Sigmoid colon (tissue), 7 donors: Measurements from ENCODE around the gene ANKLE2. TPM values are rescaled to one million over a fixed set of nuclear protein-coding genes. Genes with fewer than 3 reads are reported as not detected.

Experiments
- DNase-seq: peaks from one replicate; pipeline ENCODE4 v3.0.0-alpha.2; 2019
- H3K27ac ChIP-seq, 4 donors: fragments of 200-600 bp; sonication (generic); one replicate each; pipeline ENCODE4 v1.5.1; 2016 to 2019; ENCODE audit warnings: mild to moderate bottlenecking in 1 of 4
- H3K27me3 ChIP-seq, 3 donors: fragments of 200-600 bp; sonication (generic); one replicate each; pipeline ENCODE4 v1.5.1; 2019; ENCODE audit warnings: mild to moderate bottlenecking in 1 of 3
- H3K36me3 ChIP-seq, 4 donors: fragments of 200-600 bp; sonication (generic); one replicate each; pipeline ENCODE4 v1.5.1; 2016 to 2019
- H3K4me1 ChIP-seq, 4 donors: fragments of 200-600 bp; sonication (generic); one replicate each; pipeline ENCODE4 v1.5.1; 2017 to 2019
- H3K4me3 ChIP-seq, 4 donors: fragments of 200-600 bp; sonication (generic); one replicate each; pipeline ENCODE4 v1.5.1; 2017 to 2019; ENCODE audit warnings: mild to moderate bottlenecking in 2 of 4, moderate library complexity in 1 of 4
- H3K9me3 ChIP-seq, 4 donors: fragments of 200-600 bp in 3 of 4; sonication (generic) in 3 of 4; one replicate each; pipeline versions ENCODE4 v1.5.1 to v1.6.1; 2013 to 2019
- CTCF ChIP-seq, 4 experiments: fragments of 450-650 bp in 3 of 4; fragments of 200-600 bp in 1 of 4; IDR thresholded peaks; one replicate each; pipeline ENCODE4 v1.5.1; 2016 to 2019; ENCODE audit warnings: antibody characterized with exemption in 4 of 4, mild to moderate bottlenecking in 3 of 4, moderate library complexity in 2 of 4
- EP300 ChIP-seq, 4 donors: sonication (generic); formaldehyde crosslinking; IDR thresholded peaks; one replicate each; pipeline ENCODE4 v1.6.1; 2017; ENCODE audit warnings: antibody characterized with exemption in 4 of 4
- POLR2A ChIP-seq, 2 donors: fragments of 450-650 bp; IDR thresholded peaks; one replicate each; pipeline ENCODE4 v1.6.1; 2016; ENCODE audit warnings: antibody characterized with exemption in 2 of 2, mild to moderate bottlenecking in 2 of 2, moderate library complexity in 2 of 2
- POLR2AphosphoS5 ChIP-seq, 4 donors: sonication (generic); formaldehyde crosslinking; IDR thresholded peaks; one replicate each; pipeline ENCODE4 v1.6.1; 2017; ENCODE audit warnings: antibody characterized with exemption in 4 of 4
- WGBS, 2 donors: extraction: QIAGEN DNeasy Blood & Tissue Kit; methylation state at CpG; one replicate each; pipeline ENCODE4 v1.1.7; 2013; 5-methylcytosine and 5-hydroxymethylcytosine counted together
- intact Hi-C: fragments of 100-400 bp; cut with DNase I; formaldehyde crosslinking; loops from one replicate; pipeline ENCODE4 v1.15.1; 2023
- polyA plus RNA-seq, 3 donors: library from polyadenylated mRNA; stranded (reverse); fragments of 200-250 nt; gene quantifications; one replicate each; pipeline ENCODE4 v1.2.3, GENCODE V29; 2013
- total RNA-seq, 4 donors: library from RNA; depleted of rRNA; stranded (reverse); fragments of >200 nt; gene quantifications; one replicate each; pipeline ENCODE4 v1.1.0, GENCODE V29; 2016
- donor health status: healthy with polysubstance abuse.
- donor health status: Bipolar disorder and iron deficiency.
- donor health status: healthy.

ANKLE2 gene
- total and polyA plus RNA-seq, 7 donors, result 7.2 to 58.4 (median 35.9) TPM

GRCh38 chr12:132774159-132774558 is 12.5 kb upstream of the ANKLE2 start:
- Histone ChIP-seq H3K9me3 (no peaks in the 10 kb centered on the region), H3K36me3 (peaks cover 29 to 98% (median 52%) of the 10 kb centered on the region in 4 donors), H3K27me3 (no peaks in the 10 kb centered on the region), H3K27ac (peak overlapping the region in 1 of 4 donors; percentile 18), H3K4me1 (peaks cover 0 to 20% (median 13%) of the 10 kb centered on the region in 4 donors), H3K4me3 (no peak overlapping the region)
- DNase-seq, result no peak
- WGBS, 2 donors, result 88 to 94% methylated on average over 18 of the region's 18 CpGs
- TF ChIP-seq CTCF (IDR thresholded peaks at IDR 0.05) (no peak), POLR2A (IDR thresholded peaks at IDR 0.05) (no peak)
- intact Hi-C loops, result no loop called here

- Histone ChIP-seq H3K4me1 (peaks cover 0 to 28% (median 20%) of the 10 kb centered on the region in 4 donors), H3K36me3 (peaks cover 29 to 90% (median 52%) of the 10 kb centered on the region in 4 donors), H3K27me3 (no peaks in the 10 kb centered on the region), H3K4me3 (no peak overlapping the region), H3K9me3 (no peaks in the 10 kb centered on the region), H3K27ac (no peak overlapping the region)
- no peak for DNase-seq
- WGBS, 2 donors, result 89 to 95% methylated on average over 41 of the region's 41 CpGs
- TF ChIP-seq POLR2AphosphoS5 (IDR thresholded peaks at IDR 0.05) (no peak), CTCF (IDR thresholded peaks at IDR 0.05) (no peak), POLR2A (IDR thresholded peaks at IDR 0.05) (no peak), EP300 (IDR thresholded peaks at IDR 0.05) (no peak)
- intact Hi-C loops, result no loop called here
These were observed 11.7 kb upstream of the ANKLE2 start for GRCh38 chr12:132773077-132773955.

- TF ChIP-seq POLR2AphosphoS5 (IDR thresholded peaks at IDR 0.05), result no peak
- TF ChIP-seq EP300 (IDR thresholded peaks at IDR 0.05), result no peak
- TF ChIP-seq CTCF (IDR thresholded peaks at IDR 0.05), result no peak
- TF ChIP-seq POLR2A (IDR thresholded peaks at IDR 0.05), result no peak
- H3K27ac ChIP-seq, result no peak overlapping the region
- DNase-seq, result no peak
- intact Hi-C loops, result no loop called here
- H3K9me3 ChIP-seq, result no peaks in the 10 kb centered on the region
- H3K36me3 ChIP-seq, result peaks cover 29 to 83% (median 50%) of the 10 kb centered on the region in 4 donors
- no peak overlapping the region for H3K4me3 ChIP-seq
- no peaks in the 10 kb centered on the region for H3K27me3 ChIP-seq
- H3K4me1 ChIP-seq, result peaks cover 0 to 26% (median 20%) of the 10 kb centered on the region in 4 donors
- WGBS, 2 donors, result 76 to 92% methylated on average over 14 of the region's 14 CpGs
These were observed 11.0 kb upstream of the ANKLE2 start for GRCh38 chr12:132772606-132773005.

DNA sequence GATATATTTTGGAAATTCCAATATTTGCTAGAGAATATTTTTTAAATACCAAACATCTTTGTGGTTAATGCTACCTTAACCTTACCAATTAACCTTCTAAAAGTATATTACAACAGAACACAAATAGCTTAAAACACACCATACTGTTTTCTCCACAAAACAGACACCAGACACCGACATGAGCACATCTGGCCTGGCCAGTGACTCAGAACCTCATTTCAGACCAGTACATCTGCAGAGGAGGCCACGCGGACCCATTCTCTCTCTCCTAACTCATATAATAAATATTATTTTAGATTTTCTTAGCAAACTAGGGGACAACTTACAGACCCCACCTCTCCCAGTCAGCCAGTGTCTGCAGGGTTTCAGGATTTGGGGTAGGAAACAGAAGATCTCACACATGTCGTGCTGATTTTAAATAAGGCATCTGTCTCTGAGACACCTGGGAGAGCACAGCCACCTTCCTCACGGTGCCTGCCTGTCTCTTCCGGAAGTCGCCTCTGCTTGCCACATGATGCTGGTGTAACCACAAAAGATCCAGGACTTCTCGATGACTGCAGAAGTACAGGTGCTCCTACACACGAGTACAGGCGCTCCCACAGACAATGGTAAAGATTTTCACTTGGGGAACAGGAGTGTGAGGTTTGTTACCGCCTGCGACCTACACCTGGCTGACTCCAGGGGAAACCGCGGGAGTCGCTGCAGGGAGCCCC is 9.7 kb upstream of the ANKLE2 start:
- H3K4me1 ChIP-seq, result peaks cover 0 to 14% (median 10%) of the 10 kb centered on the region in 4 donors
- no peak for DNase-seq
- intact Hi-C loops, result no loop called here
- 62 to 89% methylated on average over 15 of the region's 15 CpGs for WGBS, 2 donors
- TF ChIP-seq POLR2A (IDR thresholded peaks at IDR 0.05), result no peak
- TF ChIP-seq POLR2AphosphoS5 (IDR thresholded peaks at IDR 0.05), result no peak
- TF ChIP-seq EP300 (IDR thresholded peaks at IDR 0.05), result no peak
- no peak for TF ChIP-seq CTCF (IDR thresholded peaks at IDR 0.05)
- H3K4me3 ChIP-seq, result no peak overlapping the region
- no peaks in the 10 kb centered on the region for H3K9me3 ChIP-seq
- peaks cover 23 to 70% (median 38%) of the 10 kb centered on the region in 4 donors for H3K36me3 ChIP-seq
- peak overlapping the region in 1 of 4 donors; percentile 40 for H3K27ac ChIP-seq
- no peaks in the 10 kb centered on the region for H3K27me3 ChIP-seq
